ENCODE data around the gene TFPI. TPM values are rescaled to one million over a fixed set of nuclear protein-coding genes. Genes with fewer than 3 reads are reported as not detected.

Gene TFPI
- total and polyA plus RNA-seq, 10 of the 15 experiments (the other 5 are each of a cell fraction or from before 2014, with no cell fraction given) = 0.07 to 0.59 (median 0.34) TPM

GRCh38 chr2:187461294-187462261 lies 92.7 kb downstream of the TFPI start:
- no peak overlapping the region for H3K9ac ChIP-seq (ENCODE audit: control insufficient read depth, insufficient read depth, low read length)
- ChIA-PET RAD21 (ENCODE audit: unreplicated experiment) (no interaction called here), POLR2A (no interaction called here), SMC1A (ENCODE audit: uncharacterized antibody, unreplicated experiment) (interaction anchor here (0.6 kb wide), 1 partner anchor 328 kb away, joined by 3 read pairs; no protein-coding TSS in a partner anchor), CTCF (interaction anchor here (0.7 kb wide), 1 partner anchor 597 kb away, joined by 3 read pairs; no protein-coding TSS in a partner anchor)
- H3K27me3 ChIP-seq (replicated peaks in 1 of 2; ENCODE audit: control insufficient read depth in 2 of 2, insufficient read depth in 2 of 2, low read length in 1 of 2) = no peaks in the 10 kb centered on the region
- H3K4me3 ChIP-seq = no peak overlapping the region
- FAIRE-seq (no peak), DNase-seq (ENCODE audit: low read depth, low spot score) (no peak), ATAC-seq (no peak)
- in situ Hi-C loops (cut with MboI) (loop anchor here (25.0 kb wide), 1 partner anchor 974 kb away; the partner anchor contains the start of gene ZC3H15), intact Hi-C loops (cut with micrococcal nuclease; ENCODE audit: unreplicated experiment) (no loop called here)
- no peaks in the 10 kb centered on the region for H3K79me2 ChIP-seq (ENCODE audit: control insufficient read depth, insufficient read depth, low read length)
- no TSS peak for BruUV-seq (replicated peaks)
- no peaks in the 10 kb centered on the region for H3K36me3 ChIP-seq (ENCODE audit: control insufficient read depth in 2 of 2, insufficient read depth in 2 of 2, low read length in 1 of 2)
- no peak overlapping the region for H2AFZ ChIP-seq (ENCODE audit: control insufficient read depth, low read depth, low read length)
- 65% methylated on average over 25 of the region's 28 CpGs for WGBS (ENCODE audit: insufficient coverage, insufficient replicate concordance, low lambda C conversion rate, missing lambda C conversion rate)
- H3K4me1 ChIP-seq (ENCODE audit: control insufficient read depth, insufficient read depth, low read length) = no peaks in the 10 kb centered on the region
- no peak overlapping the region for H3K27ac ChIP-seq (ENCODE audit: control insufficient read depth, insufficient read depth)
- H3K9me3 ChIP-seq (replicated peaks; ENCODE audit: control insufficient read depth, insufficient read depth, low read length) = no peaks in the 10 kb centered on the region
- no peaks in the 10 kb centered on the region for H4K20me1 ChIP-seq (ENCODE audit: control insufficient read depth, insufficient read depth)
- H3K4me2 ChIP-seq (ENCODE audit: control insufficient read depth, insufficient read depth) = no peak overlapping the region
- no peak for TF ChIP-seq RFX5 (IDR thresholded peaks at IDR 0.05; ENCODE audit: low read depth, low read length)
- no peak for TF ChIP-seq SIX5 (IDR thresholded peaks at IDR 0.05; ENCODE audit: low read depth, low read length, severe bottlenecking)
- TF ChIP-seq IKZF2 (IDR thresholded peaks at IDR 0.05) = no peak
- no peak for TF ChIP-seq ETV6 (conservative IDR thresholded peaks at IDR 0.05 in 1 of 2, IDR thresholded peaks at IDR 0.05 in 1 of 2; ENCODE audit: borderline replicate concordance in 1 of 2, low read depth in 1 of 2)
- no peak for TF ChIP-seq SIN3A (IDR thresholded peaks at IDR 0.05; ENCODE audit: low read depth, low read length)
- TF ChIP-seq FOS (IDR thresholded peaks at IDR 0.05; ENCODE audit: borderline replicate concordance, extremely low read depth, insufficient read length) = no peak
- no peak for TF ChIP-seq CREB1 (IDR thresholded peaks at IDR 0.05; ENCODE audit: low read depth)
- TF ChIP-seq DPF2 (IDR thresholded peaks at IDR 0.05) = no peak
- no peak for TF ChIP-seq HDAC6 (IDR thresholded peaks at IDR 0.05; ENCODE audit: unreplicated experiment)
- TF ChIP-seq, protein P1, sequence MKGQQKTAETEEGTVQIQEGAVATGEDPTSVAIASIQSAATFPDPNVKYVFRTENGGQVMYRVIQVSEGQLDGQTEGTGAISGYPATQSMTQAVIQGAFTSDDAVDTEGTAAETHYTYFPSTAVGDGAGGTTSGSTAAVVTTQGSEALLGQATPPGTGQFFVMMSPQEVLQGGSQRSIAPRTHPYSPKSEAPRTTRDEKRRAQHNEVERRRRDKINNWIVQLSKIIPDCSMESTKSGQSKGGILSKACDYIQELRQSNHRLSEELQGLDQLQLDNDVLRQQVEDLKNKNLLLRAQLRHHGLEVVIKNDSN (IDR thresholded peaks at IDR 0.05; ENCODE audit: borderline replicate concordance, extremely low read length, insufficient read depth, low read depth, low read length) = no peak
- TF ChIP-seq, protein P2, sequence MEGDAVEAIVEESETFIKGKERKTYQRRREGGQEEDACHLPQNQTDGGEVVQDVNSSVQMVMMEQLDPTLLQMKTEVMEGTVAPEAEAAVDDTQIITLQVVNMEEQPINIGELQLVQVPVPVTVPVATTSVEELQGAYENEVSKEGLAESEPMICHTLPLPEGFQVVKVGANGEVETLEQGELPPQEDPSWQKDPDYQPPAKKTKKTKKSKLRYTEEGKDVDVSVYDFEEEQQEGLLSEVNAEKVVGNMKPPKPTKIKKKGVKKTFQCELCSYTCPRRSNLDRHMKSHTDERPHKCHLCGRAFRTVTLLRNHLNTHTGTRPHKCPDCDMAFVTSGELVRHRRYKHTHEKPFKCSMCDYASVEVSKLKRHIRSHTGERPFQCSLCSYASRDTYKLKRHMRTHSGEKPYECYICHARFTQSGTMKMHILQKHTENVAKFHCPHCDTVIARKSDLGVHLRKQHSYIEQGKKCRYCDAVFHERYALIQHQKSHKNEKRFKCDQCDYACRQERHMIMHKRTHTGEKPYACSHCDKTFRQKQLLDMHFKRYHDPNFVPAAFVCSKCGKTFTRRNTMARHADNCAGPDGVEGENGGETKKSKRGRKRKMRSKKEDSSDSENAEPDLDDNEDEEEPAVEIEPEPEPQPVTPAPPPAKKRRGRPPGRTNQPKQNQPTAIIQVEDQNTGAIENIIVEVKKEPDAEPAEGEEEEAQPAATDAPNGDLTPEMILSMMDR (IDR thresholded peaks at IDR 0.05 in 2 of 3, conservative IDR thresholded peaks at IDR 0.05 in 1 of 3; ENCODE audit: control insufficient read depth in 2 of 3, extremely low read depth in 1 of 3, insufficient read depth in 1 of 3, low read depth in 3 of 3, low read length in 3 of 3) = no peak
- TF ChIP-seq PAX8 (IDR thresholded peaks at IDR 0.05) = no peak
- TF ChIP-seq CHD1 (IDR thresholded peaks at IDR 0.05; ENCODE audit: low read depth, low read length) = no peak
- no peak for TF ChIP-seq RBBP5 (conservative IDR thresholded peaks at IDR 0.05)
- TF ChIP-seq NR2F1 (conservative IDR thresholded peaks at IDR 0.05) = no peak
- TF ChIP-seq NBN (IDR thresholded peaks at IDR 0.05) = no peak
- TF ChIP-seq, protein P3, sequence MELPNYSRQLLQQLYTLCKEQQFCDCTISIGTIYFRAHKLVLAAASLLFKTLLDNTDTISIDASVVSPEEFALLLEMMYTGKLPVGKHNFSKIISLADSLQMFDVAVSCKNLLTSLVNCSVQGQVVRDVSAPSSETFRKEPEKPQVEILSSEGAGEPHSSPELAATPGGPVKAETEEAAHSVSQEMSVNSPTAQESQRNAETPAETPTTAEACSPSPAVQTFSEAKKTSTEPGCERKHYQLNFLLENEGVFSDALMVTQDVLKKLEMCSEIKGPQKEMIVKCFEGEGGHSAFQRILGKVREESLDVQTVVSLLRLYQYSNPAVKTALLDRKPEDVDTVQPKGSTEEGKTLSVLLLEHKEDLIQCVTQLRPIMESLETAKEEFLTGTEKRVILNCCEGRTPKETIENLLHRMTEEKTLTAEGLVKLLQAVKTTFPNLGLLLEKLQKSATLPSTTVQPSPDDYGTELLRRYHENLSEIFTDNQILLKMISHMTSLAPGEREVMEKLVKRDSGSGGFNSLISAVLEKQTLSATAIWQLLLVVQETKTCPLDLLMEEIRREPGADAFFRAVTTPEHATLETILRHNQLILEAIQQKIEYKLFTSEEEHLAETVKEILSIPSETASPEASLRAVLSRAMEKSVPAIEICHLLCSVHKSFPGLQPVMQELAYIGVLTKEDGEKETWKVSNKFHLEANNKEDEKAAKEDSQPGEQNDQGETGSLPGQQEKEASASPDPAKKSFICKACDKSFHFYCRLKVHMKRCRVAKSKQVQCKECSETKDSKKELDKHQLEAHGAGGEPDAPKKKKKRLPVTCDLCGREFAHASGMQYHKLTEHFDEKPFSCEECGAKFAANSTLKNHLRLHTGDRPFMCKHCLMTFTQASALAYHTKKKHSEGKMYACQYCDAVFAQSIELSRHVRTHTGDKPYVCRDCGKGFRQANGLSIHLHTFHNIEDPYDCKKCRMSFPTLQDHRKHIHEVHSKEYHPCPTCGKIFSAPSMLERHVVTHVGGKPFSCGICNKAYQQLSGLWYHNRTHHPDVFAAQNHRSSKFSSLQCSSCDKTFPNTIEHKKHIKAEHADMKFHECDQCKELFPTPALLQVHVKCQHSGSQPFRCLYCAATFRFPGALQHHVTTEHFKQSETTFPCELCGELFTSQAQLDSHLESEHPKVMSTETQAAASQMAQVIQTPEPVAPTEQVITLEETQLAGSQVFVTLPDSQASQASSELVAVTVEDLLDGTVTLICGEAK (IDR thresholded peaks at IDR 0.05; ENCODE audit: borderline replicate concordance) = no peak

Measured in GM12878 (cell line).